Right lung (tissue), 5 donors: ENCODE data around the gene PCSK9. TPM values are rescaled to one million over a fixed set of nuclear protein-coding genes. Genes with fewer than 3 reads are reported as not detected.

ENCODE experiments used
- DNase-seq, 2 donors: peaks; one replicate each; pipeline ENCODE4 v3.0.0-alpha.2; 2013
- polyA plus RNA-seq, 5 donors: library from polyadenylated mRNA; unstranded; fragments of 120-200 nt; gene quantifications; one replicate each; pipeline versions ENCODE4 v1.2.1 to v1.2.3, GENCODE V29; 2013; ENCODE audit warnings: inconsistent platforms in 1 of 5, low replicate concordance in 1 of 5; ENCODE audit not compliant: insufficient read length in 5 of 5, insufficient read depth in 1 of 5

The PCSK9 gene
- polyA plus RNA-seq, 5 donors, result 0.59 to 3.4 (median 0.85) TPM

GRCh38 chr1:55043726-55044125, 4.4 kb downstream of the PCSK9 start:
- no peak for DNase-seq

- no peak for DNase-seq
Observed at GRCh38 chr1:55044617-55045397, 5.5 kb downstream of the PCSK9 start.

GRCh38 chr1:55045430-55045829, 6.1 kb downstream of the PCSK9 start:
- no peak for DNase-seq

GRCh38 chr1:55046871-55047270, 7.5 kb downstream of the PCSK9 start:
- DNase-seq, result no peak

GRCh38 chr1:55047611-55048010, 8.3 kb downstream of the PCSK9 start:
- no peak for DNase-seq

- DNase-seq, result no peak
Observed at GRCh38 chr1:55048453-55049270, 9.3 kb downstream of the PCSK9 start.

- DNase-seq, result no peak
Observed at GRCh38 chr1:55049271-55049913, 10.0 kb downstream of the PCSK9 start.

- DNase-seq, result peak in 1 of 2 donors; percentile 37
Observed at GRCh38 chr1:55049914-55050278, 10.5 kb downstream of the PCSK9 start.

- no peak for DNase-seq
Observed at GRCh38 chr1:55050283-55050682, 10.9 kb downstream of the PCSK9 start.

GRCh38 chr1:55051169-55051568, 11.8 kb downstream of the PCSK9 start:
- DNase-seq, result no peak

- DNase-seq, result no peak
Observed at GRCh38 chr1:55051621-55052020, 12.3 kb downstream of the PCSK9 start.

- DNase-seq, result no peak
Observed at GRCh38 chr1:55052221-55053142, 13.1 kb downstream of the PCSK9 start.

- DNase-seq, result no peak
Observed at GRCh38 chr1:55053265-55053954, 14.1 kb downstream of the PCSK9 start.

- DNase-seq, result no peak
Observed at GRCh38 chr1:55054396-55054795, 15.0 kb downstream of the PCSK9 start.

GRCh38 chr1:55055084-55055882, 15.9 kb downstream of the PCSK9 start:
- no peak for DNase-seq

- DNase-seq, result no peak
Observed at GRCh38 chr1:55055951-55056631, 16.7 kb downstream of the PCSK9 start.

GRCh38 chr1:55056632-55056992, 17.3 kb downstream of the PCSK9 start:
- no peak for DNase-seq

- DNase-seq, result no peak
Observed at GRCh38 chr1:55057270-55057955, 18.1 kb downstream of the PCSK9 start.

GRCh38 chr1:55057956-55058298, 18.6 kb downstream of the PCSK9 start:
- DNase-seq, result no peak
